ENCODE data around the gene CAVIN1.
"Not testable (repeated sequence)": the region's sequence is repeated elsewhere in the genome, so short reads cannot be mapped to it uniquely, and the experiment has no call there.

The CAVIN1 gene

GRCh38 chr17:42372142-42372541 lies 50.9 kb downstream of the CAVIN1 start:
- TF ChIP-seq CTCF (IDR thresholded peaks at IDR 0.05; ENCODE audit: control insufficient read depth, extremely low read depth, insufficient read depth), result no peak
- H3K4me3 ChIP-seq (ENCODE audit: low read depth, low read length), result no peak overlapping the region
- no peak for DNase-seq (ENCODE audit: low read depth)

- DNase-seq (ENCODE audit: low read depth); H3K4me3 ChIP-seq (ENCODE audit: low read depth, low read length): not testable (repeated sequence)
Observed at GRCh38 chr17:42368797-42369561, 54.1 kb downstream of the CAVIN1 start.

GRCh38 chr17:42368310-42368709 lies 54.7 kb downstream of the CAVIN1 start:
- DNase-seq (ENCODE audit: low read depth); H3K4me3 ChIP-seq (ENCODE audit: low read depth, low read length): not testable (repeated sequence)

GRCh38 chr17:42366176-42367023 lies 56.7 kb downstream of the CAVIN1 start:
- not testable (repeated sequence) for H3K4me3 ChIP-seq (ENCODE audit: low read depth, low read length); DNase-seq (ENCODE audit: low read depth)

- no peak for TF ChIP-seq CTCF (IDR thresholded peaks at IDR 0.05; ENCODE audit: control insufficient read depth, extremely low read depth, insufficient read depth)
- no peak overlapping the region for H3K4me3 ChIP-seq (ENCODE audit: low read depth, low read length)
- DNase-seq (ENCODE audit: low read depth), result no peak
Observed at GRCh38 chr17:42365136-42365535, 57.9 kb downstream of the CAVIN1 start.

GRCh38 chr17:42363767-42364585 lies 59.1 kb downstream of the CAVIN1 start:
- no peak overlapping the region for H3K4me3 ChIP-seq (ENCODE audit: low read depth, low read length)
- no peak for DNase-seq (ENCODE audit: low read depth)
- no peak for TF ChIP-seq CTCF (IDR thresholded peaks at IDR 0.05; ENCODE audit: control insufficient read depth, extremely low read depth, insufficient read depth)

GRCh38 chr17:42363231-42363630 lies 59.8 kb downstream of the CAVIN1 start:
- no peak for TF ChIP-seq CTCF (IDR thresholded peaks at IDR 0.05; ENCODE audit: control insufficient read depth, extremely low read depth, insufficient read depth)
- DNase-seq (ENCODE audit: low read depth), result no peak

GRCh38 chr17:42362245-42362961 lies 60.7 kb downstream of the CAVIN1 start:
- H3K4me3 ChIP-seq (ENCODE audit: low read depth, low read length), result no peak overlapping the region
- DNase-seq (ENCODE audit: low read depth), result no peak
- no peak for TF ChIP-seq CTCF (IDR thresholded peaks at IDR 0.05; ENCODE audit: control insufficient read depth, extremely low read depth, insufficient read depth)

More at GRCh38 chr17:42363231-42363630, 59.8 kb downstream of the CAVIN1 start:
- no peak overlapping the region for H3K4me3 ChIP-seq (ENCODE audit: low read depth, low read length)
